Nephron progenitor cell (in vitro differentiated cells): Measurements from ENCODE around the gene SLC7A6OS.
A peak's percentile ranks its signal among the peaks of the same experiment; 100 is the strongest.

Source experiments
- DNase-seq: peaks from one replicate; pipeline ENCODE4 v3.0.0; 2021
- H3K27ac Mint-ChIP-seq: 2 replicates; pipeline ENCODE4 v1.8.0; 2021; ENCODE audit warnings: mild to moderate bottlenecking, moderate library complexity, mixed read lengths
- H3K27me3 Mint-ChIP-seq: 2 replicates; pipeline ENCODE4 v1.8.0; 2021; ENCODE audit warnings: mild to moderate bottlenecking, low read depth, mixed read lengths; ENCODE audit not compliant: poor library complexity
- H3K36me3 Mint-ChIP-seq: 2 replicates; pipeline ENCODE4 v1.8.0; 2021; ENCODE audit warnings: low read depth, mixed read lengths
- H3K4me1 Mint-ChIP-seq: 2 replicates; pipeline ENCODE4 v1.8.0; 2021; ENCODE audit warnings: mixed read lengths
- H3K4me3 Mint-ChIP-seq: 2 replicates; pipeline ENCODE4 v1.8.0; 2021; ENCODE audit warnings: mild to moderate bottlenecking, moderate library complexity, mixed read lengths
- H3K9me3 Mint-ChIP-seq: 2 replicates; pipeline ENCODE4 v1.8.0; 2021; ENCODE audit warnings: mild to moderate bottlenecking, moderate library complexity, mixed read lengths
- CTCF ChIP-seq: fragments of 200-600 bp; sonication (generic); IDR thresholded peaks from 2 replicates; pipeline ENCODE4 v1.5.0; 2021; ENCODE audit warnings: antibody characterized with exemption

SLC7A6OS gene

GRCh38 chr16:68319185-68319908, 8.6 kb upstream of the SLC7A6OS start:
- H3K27ac Mint-ChIP-seq: peak overlapping the region; percentile 23
- peaks cover 39% of the 10 kb centered on the region for H3K36me3 Mint-ChIP-seq

GRCh38 chr16:68313116-68313515, 2.4 kb upstream of the SLC7A6OS start:
- H3K4me3 Mint-ChIP-seq: no peak overlapping the region
- peak overlapping the region; percentile 44 for H3K27ac Mint-ChIP-seq

More at GRCh38 chr16:68319185-68319908, 8.6 kb upstream of the SLC7A6OS start:
- Mint-ChIP-seq H3K27me3 (no peaks in the 10 kb centered on the region), H3K4me3 (no peak overlapping the region), H3K4me1 (no peaks in the 10 kb centered on the region), H3K9me3 (no peaks in the 10 kb centered on the region)
- TF ChIP-seq CTCF: no peak
- no peak for DNase-seq

GRCh38 chr16:68310437-68310773, 341 bp downstream of the SLC7A6OS start:
- H3K9me3 Mint-ChIP-seq: no peaks in the 10 kb centered on the region
- peak overlapping the region; percentile 99 for H3K27ac Mint-ChIP-seq
- peaks cover 33% of the 10 kb centered on the region for H3K4me1 Mint-ChIP-seq
- TF ChIP-seq CTCF: no peak
- no peaks in the 10 kb centered on the region for H3K27me3 Mint-ChIP-seq
- peaks cover 19% of the 10 kb centered on the region for H3K36me3 Mint-ChIP-seq
- H3K4me3 Mint-ChIP-seq: peak overlapping the region; percentile 95
- peak; percentile 69 for DNase-seq

More at GRCh38 chr16:68313116-68313515, 2.4 kb upstream of the SLC7A6OS start:
- Mint-ChIP-seq H3K27me3 (no peaks in the 10 kb centered on the region), H3K9me3 (no peaks in the 10 kb centered on the region), H3K36me3 (peaks cover 19% of the 10 kb centered on the region), H3K4me1 (peaks cover 33% of the 10 kb centered on the region)
- no peak for DNase-seq
- TF ChIP-seq CTCF: no peak

- H3K27ac Mint-ChIP-seq: peak overlapping the region; percentile 99
- H3K4me3 Mint-ChIP-seq: peak overlapping the region; percentile 95
- peaks cover 25% of the 10 kb centered on the region for H3K36me3 Mint-ChIP-seq
- DNase-seq: no peak
- H3K9me3 Mint-ChIP-seq: no peaks in the 10 kb centered on the region
- TF ChIP-seq CTCF: no peak
- no peaks in the 10 kb centered on the region for H3K27me3 Mint-ChIP-seq
- peaks cover 33% of the 10 kb centered on the region for H3K4me1 Mint-ChIP-seq
These were observed 947 bp downstream of the SLC7A6OS start for GRCh38 chr16:68309799-68310198.

GRCh38 chr16:68306633-68307032, 4.1 kb downstream of the SLC7A6OS start:
- Mint-ChIP-seq H3K9me3 (no peaks in the 10 kb centered on the region), H3K36me3 (peaks cover 40% of the 10 kb centered on the region), H3K27ac (no peak overlapping the region), H3K4me1 (peaks cover 17% of the 10 kb centered on the region), H3K4me3 (no peak overlapping the region), H3K27me3 (no peaks in the 10 kb centered on the region)
- DNase-seq: no peak
- TF ChIP-seq CTCF: no peak
